SK-N-SH (cell line): ENCODE measurements around the gene COLEC12. TPM values are rescaled to one million over a fixed set of nuclear protein-coding genes. Genes with fewer than 3 reads are reported as not detected.
A peak's percentile ranks its signal among the peaks of the same experiment; 100 is the strongest.

Source experiments
- CTCF ChIA-PET: fragments of 300-600, 350-600 bp; formaldehyde crosslinking; extraction: SDS; loops from one replicate; lab custom pipeline; 2021; lab: Yijun Ruan, JAX
- POLR2A ChIA-PET: fragments of 350-600 bp; sonication (Branson Sonifier 250); formaldehyde crosslinking; extraction: SDS; loops from one replicate; lab custom pipeline; 2020; ENCODE audit warnings: antibody characterized with exemption, inconsistent platforms; lab: Yijun Ruan, JAX
- DNase-seq: peaks from one replicate; pipeline ENCODE4 v3.0.0; 2012
- H2AFZ ChIP-seq: fragments of 200-600 bp; sonication (generic); 2 replicates; pipeline ENCODE4 v1.8.1; 2016; ENCODE audit warnings: antibody characterized with exemption, mild to moderate bottlenecking, low read depth
- H3F3A ChIP-seq: fragments of 200-600 bp; sonication (generic); replicated peaks from 2 replicates; pipeline ENCODE3; 2016; ENCODE audit warnings: antibody characterized with exemption, mild to moderate bottlenecking; ENCODE audit not compliant: insufficient read depth
- H3K27ac ChIP-seq, 2 experiments: fragments of 200-500 bp in 1 of 2; fragments of 200-600 bp in 1 of 2; sonication (Bioruptor generic) in 1 of 2; sonication (generic), shearing (Covaris generic) in 1 of 2; 2 replicates each; pipeline versions ENCODE4 v1.5.1 to v1.6.1; 2014 to 2016; ENCODE audit warnings: low read depth in 2 of 2, inconsistent platforms in 1 of 2, low read length in 1 of 2, mild to moderate bottlenecking in 1 of 2, mixed read lengths in 1 of 2
- H3K27me3 ChIP-seq: fragments of 200-600 bp; sonication (generic), shearing (Covaris generic); 2 replicates; pipeline ENCODE4 v1.6.1; 2016; ENCODE audit warnings: mixed run types; ENCODE audit not compliant: insufficient read depth
- H3K36me3 ChIP-seq, 2 experiments: fragments of 200-500 bp in 1 of 2; fragments of 200-600 bp in 1 of 2; sonication (Bioruptor generic) in 1 of 2; sonication (generic) in 1 of 2; replicated peaks in 1 of 2; 2 replicates each; pipeline versions ENCODE3 to v1.5.1; 2014 to 2016; ENCODE audit warnings: low read length in 1 of 2, mild to moderate bottlenecking in 1 of 2; ENCODE audit not compliant: insufficient read depth in 2 of 2, control insufficient read depth in 1 of 2
- H3K4me1 ChIP-seq, 2 experiments: fragments of 200-500 bp in 1 of 2; fragments of 200-600 bp in 1 of 2; sonication (Bioruptor generic) in 1 of 2; sonication (generic), shearing (Covaris generic) in 1 of 2; 2 replicates each; pipeline versions ENCODE4 v1.5.1 to v1.6.1; 2014 to 2016; ENCODE audit warnings: low read depth in 1 of 2, low read length in 1 of 2, mixed run types in 1 of 2; ENCODE audit not compliant: insufficient read depth in 2 of 2, control insufficient read depth in 1 of 2
- H3K4me2 ChIP-seq: fragments of 200-600 bp; sonication (generic), shearing (Covaris generic); 2 replicates; pipeline ENCODE4 v1.6.1; 2017; ENCODE audit warnings: mixed run types
- H3K4me3 ChIP-seq, 2 experiments: fragments of 200-500 bp in 1 of 2; fragments of 200-600 bp in 1 of 2; sonication (Bioruptor generic) in 1 of 2; sonication (generic), shearing (Covaris generic) in 1 of 2; 2 replicates each; pipeline versions ENCODE4 v1.5.1 to v1.8.1; 2014 to 2016; ENCODE audit warnings: low read depth in 2 of 2, inconsistent platforms in 1 of 2, low read length in 1 of 2, mild to moderate bottlenecking in 1 of 2, mixed read lengths in 1 of 2, moderate library complexity in 1 of 2
- H3K79me2 ChIP-seq: fragments of 200-600 bp; sonication (generic); 2 replicates; pipeline ENCODE4 v1.8.1; 2017; ENCODE audit warnings: mild to moderate bottlenecking; ENCODE audit not compliant: insufficient read depth
- H3K9ac ChIP-seq: fragments of 200-600 bp; sonication (generic); 2 replicates; pipeline ENCODE4 v1.6.1; 2017; ENCODE audit warnings: mixed run types
- H3K9me2 ChIP-seq: fragments of 200-600 bp; sonication (generic); 2 replicates; pipeline ENCODE4 v1.6.1; 2017; ENCODE audit warnings: mixed run types
- H3K9me3 ChIP-seq: fragments of 200-600 bp; sonication (generic); 2 replicates; pipeline ENCODE4 v1.6.1; 2017; ENCODE audit warnings: mixed run types, mild to moderate bottlenecking, moderate library complexity
- H4K20me1 ChIP-seq: fragments of 200-600 bp; sonication (generic); 2 replicates; pipeline ENCODE4 v1.6.1; 2017; ENCODE audit warnings: mild to moderate bottlenecking, mixed run types; ENCODE audit not compliant: insufficient read depth
- GATA2 ChIP-seq: sonication (generic); formaldehyde crosslinking; IDR thresholded peaks from 2 replicates; pipeline ENCODE4 v1.5.0; 2020; ENCODE audit warnings: mild to moderate bottlenecking, missing genetic modification reagents
- JUND ChIP-seq: IDR thresholded peaks from 2 replicates; pipeline ENCODE4 v1.4.0; 2012
- RCOR1 ChIP-seq: fragments of 150-350 bp; IDR thresholded peaks from 2 replicates; pipeline ENCODE4 v1.6.1; 2017; ENCODE audit warnings: antibody characterized with exemption, low read length
- REST ChIP-seq: IDR thresholded peaks from 2 replicates; pipeline ENCODE4 v1.6.1; 2012; ENCODE audit warnings: mild to moderate bottlenecking, low read depth, low read length, moderate library complexity
- RFX5 ChIP-seq: IDR thresholded peaks from 2 replicates; pipeline ENCODE4 v1.6.1; 2012; ENCODE audit warnings: mild to moderate bottlenecking, improper control_type of control experiment, low read length
- SMC3 ChIP-seq: IDR thresholded peaks from 2 replicates; pipeline ENCODE4 v1.6.1; 2012; ENCODE audit warnings: low read depth, low read length, improper control_type of control experiment
- WGBS: methylation state at CpG from one replicate; pipeline ENCODE4 v1.1.6; 2017; ENCODE audit warnings: low lambda C conversion rate; 5-methylcytosine and 5-hydroxymethylcytosine counted together
- polyA plus RNA-seq, 3 experiments: library from polyadenylated mRNA; depleted of rRNA; stranded (reverse); fragments of >200 nt; gene quantifications; 2 replicates each; pipeline ENCODE4 v1.2.3, GENCODE V29; 2012

Gene COLEC12
- 28.1 and 41.2 TPM in 2 replicates for polyA plus RNA-seq (2012; rRNA removed)
- 39.8 and 50.1 TPM in 2 replicates for polyA plus RNA-seq (2012; cell fraction: cytosol; rRNA removed)
- polyA plus RNA-seq (2012; cell fraction: nucleus; rRNA removed) = 17.8 and 20.5 TPM in 2 replicates

GRCh38 chr18:500632-501405, at the start of gene COLEC12:
TSS of gene COLEC12 (minus strand) at chr18:500701. CDS start at chr18:500514, 187 bp downstream.
- peak within 1 kb of the TSS; percentile 98 for H3K4me2 ChIP-seq
- CTCF ChIA-PET = interaction anchor here (1.1 kb wide), 1 partner anchor 34 kb away, joined by 4 read pairs; no protein-coding TSS in a partner anchor
- DNase-seq = peak; percentile 69
- H4K20me1 ChIP-seq = no peaks in the 10 kb centered on the region
- POLR2A ChIA-PET = no interaction called here
- peak within 1 kb of the TSS; percentile 51; the same call in 1 of the 2 replicates for H3K9ac ChIP-seq
- WGBS = 19% methylated on average over 7 of the region's 75 CpGs
- peaks cover 11% of the 10 kb centered on the region for H3F3A ChIP-seq
- H3K79me2 ChIP-seq = no peaks in the 10 kb centered on the region
- TF ChIP-seq RFX5 = no peak
- no peaks in the 10 kb centered on the region for H3K36me3 ChIP-seq
- H3K27me3 ChIP-seq = 0 out of 2 replicates have a peak, but pooled peaks cover 9% of the 10 kb centered on the region
- peaks cover 0 to 17% of the 10 kb centered on the region in 2 experiments; a peak in 2 of 4 replicates for H3K4me1 ChIP-seq
- no peaks in the 10 kb centered on the region for H3K9me2 ChIP-seq
- H2AFZ ChIP-seq = peak within 1 kb of the TSS; percentile 65; the same call in 1 of the 2 replicates
- H3K27ac ChIP-seq = 0 out of 4 replicates have a peak within 1 kb of the TSS, but pooled peaks of 1 of the 2 experiments have one; percentile 3
- H3K9me3 ChIP-seq = no peaks in the 10 kb centered on the region
- H3K4me3 ChIP-seq = peak within 1 kb of the TSS; percentile 57 to 77

GRCh38 chr18:549967-550366, 49.5 kb upstream of the COLEC12 start:
- Histone ChIP-seq H2AFZ (no peak overlapping the region), H3K4me2 (no peak overlapping the region), H3F3A (no peaks in the 10 kb centered on the region), H3K9ac (no peak overlapping the region), H3K9me2 (no peaks in the 10 kb centered on the region), H3K79me2 (no peaks in the 10 kb centered on the region), H3K4me3 (no peak overlapping the region), H3K36me3 (no peaks in the 10 kb centered on the region), H3K27ac (no peak overlapping the region), H3K4me1 (no peaks in the 10 kb centered on the region), H3K27me3 (peaks cover 20% of the 10 kb centered on the region; the same call in 1 of the 2 replicates), H3K9me3 (no peaks in the 10 kb centered on the region), H4K20me1 (no peaks in the 10 kb centered on the region)
- 36% methylated on average over 3 of the region's 3 CpGs for WGBS
- CTCF ChIA-PET = no interaction called here
- no peak for TF ChIP-seq JUND
- no peak for TF ChIP-seq RCOR1
- no peak for TF ChIP-seq SMC3
- TF ChIP-seq GATA2 (CRISPR knock-in tag) = no peak
- POLR2A ChIA-PET = no interaction called here
- no peak for DNase-seq

- POLR2A ChIA-PET = no interaction called here
- Histone ChIP-seq H2AFZ (no peak overlapping the region), H3F3A (no peaks in the 10 kb centered on the region), H3K4me1 (no peaks in the 10 kb centered on the region), H3K79me2 (no peaks in the 10 kb centered on the region), H3K9ac (no peak overlapping the region), H3K9me2 (no peaks in the 10 kb centered on the region), H3K36me3 (no peaks in the 10 kb centered on the region), H3K9me3 (no peaks in the 10 kb centered on the region), H3K4me2 (no peak overlapping the region), H4K20me1 (no peaks in the 10 kb centered on the region), H3K4me3 (no peak overlapping the region), H3K27me3 (peaks cover 21% of the 10 kb centered on the region; the same call in 1 of the 2 replicates), H3K27ac (no peak overlapping the region)
- DNase-seq = no peak
- CTCF ChIA-PET = no interaction called here
- WGBS = 12% methylated on average over 4 of the region's 4 CpGs
- no peak for TF ChIP-seq REST
These were observed 43.1 kb upstream of the COLEC12 start for GRCh38 chr18:543447-544078.
